H9 (cell line): Measurements from ENCODE around the gene AFAP1L1. TPM values are rescaled to one million over a fixed set of nuclear protein-coding genes. Genes with fewer than 3 reads are reported as not detected.

Experiments used
- DNase-seq: peaks from one replicate; pipeline ENCODE4 v3.0.0-alpha.2; 2017
- H2AFZ ChIP-seq: one replicate; pipeline ENCODE4 v1.6.1; 2013; ENCODE audit warnings: mild to moderate bottlenecking, low read length, control low read depth, moderate library complexity
- H2AK5ac ChIP-seq: 2 replicates; pipeline ENCODE4 v1.6.1; 2013; ENCODE audit warnings: low read length, control low read depth, mixed read lengths; ENCODE audit not compliant: insufficient read length
- H2BK120ac ChIP-seq: one replicate; pipeline ENCODE4 v1.6.1; 2013; ENCODE audit warnings: low read depth, mild to moderate bottlenecking, low read length, control low read depth, inconsistent platforms; ENCODE audit not compliant: poor library complexity, severe bottlenecking
- H2BK12ac ChIP-seq: 2 replicates; pipeline ENCODE4 v1.6.1; 2013; ENCODE audit warnings: low read length, control low read depth, mixed read lengths, low read depth; ENCODE audit not compliant: insufficient read length
- H2BK15ac ChIP-seq: 2 replicates; pipeline ENCODE4 v1.6.1; 2013; ENCODE audit warnings: low read depth, low read length, control low read depth
- H2BK20ac ChIP-seq: one replicate; pipeline ENCODE4 v1.6.1; 2013; ENCODE audit warnings: low read depth, mild to moderate bottlenecking, low read length, control low read depth, inconsistent platforms; ENCODE audit not compliant: poor library complexity, severe bottlenecking
- H2BK5ac ChIP-seq: 2 replicates; pipeline ENCODE4 v1.6.1; 2013; ENCODE audit warnings: low read length, control low read depth, mixed read lengths; ENCODE audit not compliant: insufficient read length
- H3K14ac ChIP-seq: 2 replicates; pipeline ENCODE4 v1.6.1; 2013; ENCODE audit warnings: low read length, control low read depth; ENCODE audit not compliant: insufficient read depth
- H3K18ac ChIP-seq: 2 replicates; pipeline ENCODE4 v1.6.1; 2013; ENCODE audit warnings: low read depth, mild to moderate bottlenecking, mixed read lengths, low read length, control low read depth; ENCODE audit not compliant: insufficient read length
- H3K23ac ChIP-seq: 2 replicates; pipeline ENCODE4 v1.6.1; 2013; ENCODE audit warnings: low read length, control low read depth, mixed read lengths, low read depth; ENCODE audit not compliant: insufficient read length
- H3K23me2 ChIP-seq: 2 replicates; pipeline ENCODE4 v1.6.1; 2013; ENCODE audit warnings: low read depth, mild to moderate bottlenecking, mixed read lengths, low read length, control low read depth; ENCODE audit not compliant: insufficient read length, poor library complexity, severe bottlenecking
- H3K27ac ChIP-seq: 2 replicates; pipeline ENCODE4 v1.5.1; 2013; ENCODE audit warnings: low read length, control low read depth, mixed read lengths, low read depth; ENCODE audit not compliant: insufficient read length
- H3K27me3 ChIP-seq: 2 replicates; pipeline ENCODE4 v1.6.1; 2013; ENCODE audit warnings: low read length, control low read depth, inconsistent platforms; ENCODE audit not compliant: insufficient read depth
- H3K4ac ChIP-seq: 2 replicates; pipeline ENCODE4 v1.6.1; 2013; ENCODE audit warnings: low read depth, mild to moderate bottlenecking, control low read depth, inconsistent platforms, low read length, moderate library complexity
- H3K4me1 ChIP-seq: 2 replicates; pipeline ENCODE4 v1.6.1; 2013; ENCODE audit warnings: low read length, control low read depth, inconsistent platforms; ENCODE audit not compliant: insufficient read depth
- H3K4me2 ChIP-seq: 2 replicates; pipeline ENCODE4 v1.6.1; 2013; ENCODE audit warnings: low read length, control low read depth, mixed read lengths; ENCODE audit not compliant: insufficient read length, insufficient read depth
- H3K56ac ChIP-seq: 2 replicates; pipeline ENCODE4 v1.6.1; 2013; ENCODE audit warnings: low read depth, mild to moderate bottlenecking, mixed read lengths, low read length, control low read depth; ENCODE audit not compliant: insufficient read length
- H3K79me1 ChIP-seq: 2 replicates; pipeline ENCODE4 v1.6.1; 2013; ENCODE audit warnings: low read depth, mild to moderate bottlenecking, moderate library complexity, low read length, control low read depth, inconsistent platforms; ENCODE audit not compliant: insufficient read depth, poor library complexity, severe bottlenecking
- H3K79me2 ChIP-seq: 2 replicates; pipeline ENCODE4 v1.6.1; 2013; ENCODE audit warnings: low read length, control low read depth, inconsistent platforms; ENCODE audit not compliant: insufficient read depth
- H3K9ac ChIP-seq: 2 replicates; pipeline ENCODE4 v1.6.1; 2013; ENCODE audit warnings: low read length, control low read depth, mixed read lengths; ENCODE audit not compliant: insufficient read length; ENCODE audit errors: extremely low read depth
- H3K9me3 ChIP-seq: one replicate; pipeline ENCODE4 v1.6.1; 2013; ENCODE audit warnings: low read depth, low read length, inconsistent platforms; ENCODE audit not compliant: control insufficient read depth
- H3T11ph ChIP-seq: one replicate; pipeline ENCODE4 v1.6.1; 2013; ENCODE audit warnings: mild to moderate bottlenecking, low read length, control low read depth, inconsistent platforms
- H4K20me1 ChIP-seq: one replicate; pipeline ENCODE4 v1.6.1; 2013; ENCODE audit not compliant: control insufficient read depth, insufficient read length, insufficient read depth
- H4K5ac ChIP-seq: 2 replicates; pipeline ENCODE4 v1.6.1; 2013; ENCODE audit warnings: low read depth, mild to moderate bottlenecking, mixed read lengths, low read length, control low read depth; ENCODE audit not compliant: insufficient read length
- H4K8ac ChIP-seq: replicated peaks from 2 replicates; pipeline ENCODE4 v1.6.1; 2013; ENCODE audit warnings: low read length, control low read depth, mixed read lengths, low read depth; ENCODE audit not compliant: insufficient read length
- H4K91ac ChIP-seq: 2 replicates; pipeline ENCODE4 v1.6.1; 2013; ENCODE audit warnings: low read depth, mild to moderate bottlenecking, moderate library complexity, mixed read lengths, low read length, control low read depth; ENCODE audit not compliant: insufficient read length
- H3K27ac Mint-ChIP-seq, 3 experiments: 2 replicates in 2 of 3; 3 replicates in 1 of 3; pipeline ENCODE4 v1.8.0; 2020 to 2021; ENCODE audit warnings: mixed read lengths in 3 of 3, mild to moderate bottlenecking in 1 of 3, moderate library complexity in 1 of 3
- H3K27me3 Mint-ChIP-seq: 2 replicates; pipeline ENCODE4 v1.8.0; 2021; ENCODE audit warnings: low read depth, mild to moderate bottlenecking, moderate library complexity, mixed read lengths
- H3K36me3 Mint-ChIP-seq, 3 experiments: 2 replicates in 2 of 3; 3 replicates in 1 of 3; pipeline ENCODE4 v1.8.0; 2020 to 2021; ENCODE audit warnings: low read depth in 3 of 3, mixed read lengths in 3 of 3; ENCODE audit not compliant: insufficient read depth in 1 of 3
- H3K4me1 Mint-ChIP-seq, 2 experiments: 2 replicates each; pipeline ENCODE4 v1.8.0; 2020; ENCODE audit warnings: mixed read lengths in 2 of 2
- H3K4me3 Mint-ChIP-seq, 2 experiments: 2 replicates in 1 of 2; 3 replicates in 1 of 2; pipeline ENCODE4 v1.8.0; 2020 to 2021; ENCODE audit warnings: mild to moderate bottlenecking in 2 of 2, mixed read lengths in 2 of 2, moderate library complexity in 1 of 2
- H3K9me3 Mint-ChIP-seq, 2 experiments: 2 replicates in 1 of 2; 3 replicates in 1 of 2; pipeline ENCODE4 v1.8.0; 2020; ENCODE audit warnings: mild to moderate bottlenecking in 2 of 2, mixed read lengths in 2 of 2, moderate library complexity in 1 of 2
- CTCF ChIP-seq: fragments of 200-600 bp; sonication (generic); conservative IDR thresholded peaks from 3 replicates; pipeline ENCODE4 v1.8.0; 2021; ENCODE audit warnings: antibody characterized with exemption, mild to moderate bottlenecking
- WGBS: extraction: QIAGEN DNeasy Blood & Tissue Kit; methylation state at CpG from one replicate; pipeline ENCODE4 v1.1.7; 2013; ENCODE audit warnings: missing lambda C conversion rate, low lambda C conversion rate, mixed read lengths; ENCODE audit not compliant: insufficient read length; ENCODE audit errors: extremely low coverage; 5-methylcytosine and 5-hydroxymethylcytosine counted together
- total RNA-seq: library from RNA; stranded (reverse); gene quantifications from 2 replicates; pipeline ENCODE4 v1.2.1, GENCODE V29; 2021

AFAP1L1 gene
- total RNA-seq, 1 experiment from 2014 or later = 1.8 TPM

GRCh38 chr5:149298163-149298562, 26.5 kb downstream of the AFAP1L1 start:
- Mint-ChIP-seq H3K9me3 (no peaks in the 10 kb centered on the region), H3K36me3 (no peaks in the 10 kb centered on the region), H3K27ac (no peak overlapping the region), H3K4me1 (peaks cover 10 to 15% of the 10 kb centered on the region in 2 experiments), H3K27me3 (no peaks in the 10 kb centered on the region; the same call in 1 of the 2 replicates), H3K4me3 (no peak overlapping the region)
- no peaks in the 10 kb centered on the region for H3K27me3 ChIP-seq
- no peaks in the 10 kb centered on the region for H3K9me3 ChIP-seq
- TF ChIP-seq CTCF = no peak
- H3K4me2 ChIP-seq = no peak overlapping the region
- no peak for DNase-seq
- no peak overlapping the region for H2BK20ac ChIP-seq
- no peaks in the 10 kb centered on the region for H3K23me2 ChIP-seq
- no peak overlapping the region for H3K18ac ChIP-seq
- no peaks in the 10 kb centered on the region; the same call in 1 of the 2 replicates for H3K4me1 ChIP-seq
- no peak overlapping the region for H2BK12ac ChIP-seq
- H2AFZ ChIP-seq = no peak overlapping the region
- no peak overlapping the region for H3T11ph ChIP-seq
- H4K5ac ChIP-seq = no peak overlapping the region
- no peak overlapping the region for H2BK120ac ChIP-seq
- no peak overlapping the region for H3K9ac ChIP-seq
- no peaks in the 10 kb centered on the region for H3K79me1 ChIP-seq
- H4K20me1 ChIP-seq = no peaks in the 10 kb centered on the region
- no peak overlapping the region for H3K27ac ChIP-seq
- no peak overlapping the region for H4K8ac ChIP-seq
- H3K4ac ChIP-seq = no peak overlapping the region
- H2BK5ac ChIP-seq = no peak overlapping the region
- H3K79me2 ChIP-seq = no peaks in the 10 kb centered on the region
- H3K56ac ChIP-seq = no peak overlapping the region
- no peak overlapping the region for H2AK5ac ChIP-seq
- H4K91ac ChIP-seq = no peak overlapping the region
- no peak overlapping the region for H3K14ac ChIP-seq
- H3K23ac ChIP-seq = no peak overlapping the region
- H2BK15ac ChIP-seq = no peak overlapping the region
- no CpG with 5 or more reads among the region's 1 CpG for WGBS
